ENCODE data around the gene USP54. TPM values are rescaled to one million over a fixed set of nuclear protein-coding genes. Genes with fewer than 3 reads are reported as not detected.

The USP54 gene
- total and polyA plus RNA-seq, 2 donors = 23.8 to 26.4 TPM

GRCh38 chr10:73459683-73460314, 131.3 kb downstream of the USP54 start:
- no peak for DNase-seq (ENCODE audit: extremely low spot score)
- Histone ChIP-seq H3K27ac (ENCODE audit: low read depth) (no peak overlapping the region), H3K4me1 (ENCODE audit: insufficient read depth) (no peaks in the 10 kb centered on the region), H3K36me3 (ENCODE audit: insufficient read depth) (no peaks in the 10 kb centered on the region), H3K4me3 (ENCODE audit: low read depth, low read length) (no peak overlapping the region)
- 82% methylated on average over 6 of the region's 6 CpGs for WGBS

DNA sequence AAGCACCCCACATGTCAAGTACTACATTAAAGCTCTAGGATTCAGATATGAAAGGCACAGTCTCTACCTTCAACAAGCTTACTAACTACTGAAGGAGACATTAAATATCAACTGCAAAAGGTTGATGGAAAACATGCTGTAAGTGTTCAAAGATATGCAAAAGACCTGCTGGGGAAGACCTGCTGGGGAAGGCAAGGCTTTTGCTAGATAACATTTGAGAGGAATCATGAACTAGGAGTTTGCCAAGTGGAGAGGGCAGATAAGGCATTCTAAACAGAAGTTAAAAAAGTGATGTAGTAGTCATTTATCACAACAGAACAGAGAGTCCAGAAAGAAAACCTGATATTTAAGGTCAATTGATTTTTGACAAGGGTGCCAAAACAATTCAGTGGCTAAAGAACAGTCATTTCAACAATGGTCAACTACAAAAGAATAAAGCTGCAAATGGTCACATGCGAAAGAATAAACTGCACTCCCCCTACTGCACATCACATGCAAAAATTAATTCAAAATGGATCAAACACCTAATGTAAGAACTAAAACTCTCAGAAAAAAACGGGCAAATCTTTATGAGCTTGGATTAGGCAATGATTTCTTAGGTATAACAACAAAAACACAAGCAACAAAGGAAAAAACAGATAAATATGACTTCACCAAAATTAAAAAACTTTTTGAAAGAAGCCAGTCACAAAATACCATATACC, 134.8 kb downstream of the USP54 start:
- Histone ChIP-seq H3K27ac (ENCODE audit: low read depth) (no peak overlapping the region), H3K36me3 (ENCODE audit: insufficient read depth) (no peaks in the 10 kb centered on the region), H3K4me3 (ENCODE audit: low read depth, low read length) (no peak overlapping the region), H3K4me1 (ENCODE audit: insufficient read depth) (no peaks in the 10 kb centered on the region)
- no peak for DNase-seq (ENCODE audit: extremely low spot score)
- 89% methylated on average over 2 of the region's 2 CpGs for WGBS

DNA sequence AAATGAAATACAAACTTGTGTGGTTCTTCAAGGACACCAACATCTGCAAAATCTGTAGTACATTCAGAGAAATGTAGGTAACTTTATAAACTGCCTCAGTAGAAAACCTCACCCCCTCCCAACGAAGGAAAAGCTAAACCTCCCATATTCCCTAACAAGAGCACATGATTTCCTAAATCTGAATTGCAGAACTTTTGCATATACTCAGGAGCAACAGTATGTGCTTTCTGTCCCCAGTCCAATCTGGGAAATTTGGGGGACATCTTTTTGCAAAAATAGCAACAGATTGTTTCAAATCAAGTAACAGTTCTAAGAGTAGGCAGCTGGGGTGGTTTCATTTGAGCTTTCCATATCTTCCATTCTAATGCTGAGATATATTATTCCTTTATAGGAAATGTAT, 142.0 kb downstream of the USP54 start:
- 93% methylated on average over 1 of the region's 1 CpG for WGBS
- no peaks in the 10 kb centered on the region for H3K4me1 ChIP-seq (ENCODE audit: insufficient read depth)
- DNase-seq (ENCODE audit: extremely low spot score) = no peak
- H3K27ac ChIP-seq (ENCODE audit: low read depth) = no peak overlapping the region
- peaks cover 4% of the 10 kb centered on the region for H3K36me3 ChIP-seq (ENCODE audit: insufficient read depth)
- H3K4me3 ChIP-seq (ENCODE audit: low read depth, low read length) = no peak overlapping the region

DNA sequence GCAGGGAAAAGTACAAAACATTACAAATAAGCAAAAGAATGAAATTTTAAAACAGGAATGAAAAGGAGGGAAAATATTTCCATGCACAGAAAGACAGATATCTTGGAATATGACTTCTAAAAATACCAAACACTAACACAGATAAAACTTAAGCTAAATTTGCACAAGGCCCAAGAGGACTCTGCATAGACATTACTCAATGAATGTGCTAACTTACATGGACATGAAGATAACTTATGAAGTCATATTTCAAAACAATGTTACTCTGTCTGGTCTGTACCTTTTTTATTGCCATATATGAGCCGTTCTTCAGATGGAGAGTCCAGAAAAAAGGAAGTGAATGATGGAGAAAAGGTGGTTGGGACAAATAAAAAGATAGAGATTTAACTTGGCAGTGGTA, 142.8 kb downstream of the USP54 start:
- H3K4me3 ChIP-seq (ENCODE audit: low read depth, low read length) = no peak overlapping the region
- peaks cover 4% of the 10 kb centered on the region for H3K36me3 ChIP-seq (ENCODE audit: insufficient read depth)
- H3K27ac ChIP-seq (ENCODE audit: low read depth) = no peak overlapping the region
- DNase-seq (ENCODE audit: extremely low spot score) = no peak
- 64% methylated on average over 1 of the region's 1 CpG for WGBS
- H3K4me1 ChIP-seq (ENCODE audit: insufficient read depth) = no peaks in the 10 kb centered on the region

Small RNA genes lying within 50 kb of the gene (small RNA-seq; reads per million reads assigned to genes)
- not detected for gene RNU6-883P

Other genes with a start within 250 kb of the USP54 start
- gene CFAP70, start 232.5 kb downstream of the USP54 start, total RNA-seq = 2.2 TPM
- gene CFAP70, start 232.5 kb downstream of the USP54 start, polyA plus RNA-seq = 0.56 TPM
- 54.0 TPM for gene ANXA7, start 177.3 kb downstream of the USP54 start, total RNA-seq
- gene ANXA7, start 177.3 kb downstream of the USP54 start, polyA plus RNA-seq = 103 TPM
- 5.9 TPM for gene MSS51, start 157.8 kb downstream of the USP54 start, total RNA-seq
- 0.60 TPM for gene MSS51, start 157.8 kb downstream of the USP54 start, polyA plus RNA-seq
- 93.4 TPM for gene PPP3CB, start 95.3 kb downstream of the USP54 start, total RNA-seq
- 58.0 TPM for gene PPP3CB, start 95.3 kb downstream of the USP54 start, polyA plus RNA-seq
- 11.5 TPM for gene MYOZ1, start 50.1 kb upstream of the USP54 start, total RNA-seq
- 0.68 TPM for gene MYOZ1, start 50.1 kb upstream of the USP54 start, polyA plus RNA-seq
- 0.79 TPM for gene SYNPO2L, start 64.7 kb upstream of the USP54 start, total RNA-seq
- gene SYNPO2L, start 64.7 kb upstream of the USP54 start, polyA plus RNA-seq = 0.06 TPM
- gene AGAP5, start 106.8 kb upstream of the USP54 start, total RNA-seq = 8.0 TPM
- 2.6 TPM for gene AGAP5, start 106.8 kb upstream of the USP54 start, polyA plus RNA-seq
- gene SEC24C, start 153.0 kb upstream of the USP54 start, total RNA-seq = 37.2 TPM
- 47.6 TPM for gene SEC24C, start 153.0 kb upstream of the USP54 start, polyA plus RNA-seq
- 17.0 TPM for gene CHCHD1, start 190.7 kb upstream of the USP54 start, total RNA-seq
- 46.9 TPM for gene CHCHD1, start 190.7 kb upstream of the USP54 start, polyA plus RNA-seq
- gene ZSWIM8, start 194.3 kb upstream of the USP54 start, total RNA-seq = 38.8 TPM
- gene ZSWIM8, start 194.3 kb upstream of the USP54 start, polyA plus RNA-seq = 110 TPM
- gene NDST2, start 220.3 kb upstream of the USP54 start, total RNA-seq = 14.2 TPM
- gene NDST2, start 220.3 kb upstream of the USP54 start, polyA plus RNA-seq = 19.3 TPM

Measured in urinary bladder (tissue), 4 donors.